Spleen (tissue), 11 donors: ENCODE measurements around the gene ADPRS. TPM values are rescaled to one million over a fixed set of nuclear protein-coding genes. Genes with fewer than 3 reads are reported as not detected.
A peak's percentile ranks its signal among the peaks of the same experiment; 100 is the strongest.

ENCODE experiments used
- DNase-seq: peaks from one replicate; pipeline ENCODE4 v3.0.0-alpha.2; 2020
- H3K27ac ChIP-seq, 8 donors: fragments of 200-600 bp; sonication (generic) in 7 of 8; 1 replicate in 4 of 8; 2 replicates in 4 of 8; pipeline versions ENCODE4 v1.5.0 to v1.8.0; 2016 to 2021; ENCODE audit warnings: inconsistent platforms in 4 of 8, mild to moderate bottlenecking in 4 of 8, moderate library complexity in 1 of 8
- H3K27me3 ChIP-seq, 7 donors: fragments of 200-600 bp; sonication (generic) in 6 of 7; replicated peaks in 1 of 7; 1 replicate in 4 of 7; 2 replicates in 3 of 7; pipeline versions ENCODE4 v1.5.0 to v1.8.0; 2016 to 2021; ENCODE audit warnings: inconsistent platforms in 3 of 7, mild to moderate bottlenecking in 1 of 7
- H3K36me3 ChIP-seq, 6 donors: fragments of 200-600 bp; sonication (generic) in 5 of 6; 1 replicate in 4 of 6; 2 replicates in 2 of 6; pipeline versions ENCODE4 v1.5.0 to v1.8.0; 2016 to 2021; ENCODE audit warnings: inconsistent platforms in 2 of 6
- H3K4me1 ChIP-seq, 6 donors: fragments of 200-600 bp; sonication (generic) in 5 of 6; 1 replicate in 3 of 6; 2 replicates in 3 of 6; pipeline versions ENCODE4 v1.5.0 to v1.8.0; 2016 to 2021; ENCODE audit warnings: inconsistent platforms in 3 of 6
- H3K4me3 ChIP-seq, 8 donors: fragments of 200-600 bp; sonication (generic) in 7 of 8; 1 replicate in 4 of 8; 2 replicates in 4 of 8; pipeline versions ENCODE4 v1.5.0 to v1.8.0; 2016 to 2021; ENCODE audit warnings: inconsistent platforms in 4 of 8, mild to moderate bottlenecking in 4 of 8, moderate library complexity in 2 of 8
- H3K9me3 ChIP-seq, 8 donors: fragments of 200-600 bp; sonication (generic) in 7 of 8; 1 replicate in 4 of 8; 2 replicates in 4 of 8; pipeline versions ENCODE4 v1.5.0 to v1.8.0; 2016 to 2021; ENCODE audit warnings: inconsistent platforms in 4 of 8
- POLR2A ChIP-seq, 3 donors: fragments of 450-650 bp; IDR thresholded peaks; one replicate each; pipeline ENCODE4 v1.5.1; 2017; ENCODE audit warnings: antibody characterized with exemption in 3 of 3, mild to moderate bottlenecking in 1 of 3
- POLR2AphosphoS5 ChIP-seq, 3 donors: sonication (generic); formaldehyde crosslinking; IDR thresholded peaks; one replicate each; pipeline ENCODE4 v1.5.1; 2017; ENCODE audit warnings: antibody characterized with exemption in 3 of 3
- WGBS, 5 donors: extraction: QIAGEN DNeasy Blood & Tissue Kit in 3 of 5; methylation state at CpG; one replicate each; pipeline versions ENCODE4 v1.1.5 to v1.1.7; 2013 to 2018; 5-methylcytosine and 5-hydroxymethylcytosine counted together
- intact Hi-C: fragments of 100-400 bp; cut with DNase I; formaldehyde crosslinking; loops from one replicate; pipeline ENCODE4 v1.15.0; 2023; ENCODE audit warnings: low total_unique reads
- polyA plus RNA-seq, 3 donors: library from polyadenylated mRNA; stranded (reverse); fragments of 200-250 nt; gene quantifications; one replicate each; pipeline ENCODE4 v1.2.1, GENCODE V29; 2013
- total RNA-seq, 7 donors: library from RNA; depleted of rRNA in 3 of 7; stranded (reverse); fragments of >200 nt in 3 of 7; fragmentation: NEBNext Ultra II Directional in 4 of 7; extraction: Animal tissue kit (Norgen Biotek cat#: 25700) in 4 of 7; gene quantifications; one replicate each; pipeline versions ENCODE4 v1.1.0 to v1.2.1, GENCODE V29; 2016 to 2021
- TF ChIP-seq, protein P1 (sequence below), 11 experiments: fragments of 200-600 bp in 7 of 11; fragments of 450-650 bp in 4 of 11; sonication (generic) in 4 of 11; IDR thresholded peaks in 8 of 11; conservative IDR thresholded peaks in 3 of 11; 1 replicate in 7 of 11; 2 replicates in 4 of 11; pipeline versions ENCODE4 v1.4.0 to v1.8.0; 2016 to 2021; ENCODE audit warnings: antibody characterized with exemption in 11 of 11, inconsistent platforms in 4 of 11, mild to moderate bottlenecking in 1 of 11
- donor health status: healthy with polysubstance abuse.
- donor health status: DM: no; HTN: no; CAD: no; lungs with moderate emphysema.
- donor health status: DM: no; HTN: no; CAD: no.
- donor health status: Bipolar disorder and iron deficiency.
- donor health status: healthy.
- donor health status: DM: no; HTN: no; CAD: no.
- donor health status: DM: yes; HTN: yes; CAD: no.

The ADPRS gene
- total and polyA plus RNA-seq, 10 donors, result 21.3 to 44.9 (median 26.2) TPM

DNA sequence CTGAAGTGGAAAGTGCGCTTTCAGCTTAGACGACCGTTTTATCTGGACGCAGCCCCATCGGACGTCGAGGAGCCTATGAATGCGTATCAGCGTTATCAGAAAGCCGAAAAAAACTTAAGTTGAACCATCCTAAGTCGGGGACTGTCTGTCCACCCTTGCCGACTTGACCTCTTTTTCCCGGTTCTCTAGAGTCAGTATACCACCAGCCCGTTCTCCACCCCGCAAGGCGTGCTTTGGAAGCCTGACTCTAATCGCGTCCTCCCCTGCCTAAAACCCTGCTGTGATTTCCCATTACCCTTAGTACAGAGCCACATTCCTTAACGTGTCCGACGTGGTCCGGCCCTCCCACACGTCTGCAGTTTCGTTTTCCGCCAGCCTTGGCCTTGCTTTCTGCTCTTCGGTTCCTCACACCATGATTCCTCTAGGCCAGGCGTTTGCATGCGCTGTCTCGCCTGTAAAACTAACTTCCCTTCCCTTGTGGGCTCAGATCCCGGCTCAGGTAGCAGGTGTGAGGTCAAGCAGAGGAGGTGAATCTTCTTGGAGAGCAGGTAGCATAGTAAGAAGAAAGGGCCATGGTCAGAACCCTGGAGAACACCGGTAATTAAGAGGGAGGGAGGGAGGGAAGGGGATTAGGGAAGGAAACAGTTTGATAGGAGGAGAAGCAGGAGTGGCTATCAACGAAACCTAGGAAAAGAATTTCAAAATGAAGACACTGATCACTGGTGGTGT lies 865 bp downstream of the ADPRS start:
- intact Hi-C loops, result no loop called here
- WGBS, 5 donors, result 3 to 6% (median 4%) methylated on average over 32 of the region's 32 CpGs
- H3K4me1 ChIP-seq, result peaks cover 29 to 68% (median 54%) of the 10 kb centered on the region in 6 donors
- peaks cover 5 to 43% (median 36%) of the 10 kb centered on the region in 6 donors for H3K36me3 ChIP-seq
- H3K9me3 ChIP-seq, result no peaks in the 10 kb centered on the region
- H3K4me3 ChIP-seq, result peak overlapping the region; percentile 81 to 100 (median 100)
- peaks cover 0 to 24% (median 7%) of the 10 kb centered on the region in 7 donors for H3K27me3 ChIP-seq
- no peak for TF ChIP-seq POLR2AphosphoS5 (IDR thresholded peaks at IDR 0.05)
- no peak for TF ChIP-seq POLR2A (IDR thresholded peaks at IDR 0.05)
- TF ChIP-seq, protein P1, sequence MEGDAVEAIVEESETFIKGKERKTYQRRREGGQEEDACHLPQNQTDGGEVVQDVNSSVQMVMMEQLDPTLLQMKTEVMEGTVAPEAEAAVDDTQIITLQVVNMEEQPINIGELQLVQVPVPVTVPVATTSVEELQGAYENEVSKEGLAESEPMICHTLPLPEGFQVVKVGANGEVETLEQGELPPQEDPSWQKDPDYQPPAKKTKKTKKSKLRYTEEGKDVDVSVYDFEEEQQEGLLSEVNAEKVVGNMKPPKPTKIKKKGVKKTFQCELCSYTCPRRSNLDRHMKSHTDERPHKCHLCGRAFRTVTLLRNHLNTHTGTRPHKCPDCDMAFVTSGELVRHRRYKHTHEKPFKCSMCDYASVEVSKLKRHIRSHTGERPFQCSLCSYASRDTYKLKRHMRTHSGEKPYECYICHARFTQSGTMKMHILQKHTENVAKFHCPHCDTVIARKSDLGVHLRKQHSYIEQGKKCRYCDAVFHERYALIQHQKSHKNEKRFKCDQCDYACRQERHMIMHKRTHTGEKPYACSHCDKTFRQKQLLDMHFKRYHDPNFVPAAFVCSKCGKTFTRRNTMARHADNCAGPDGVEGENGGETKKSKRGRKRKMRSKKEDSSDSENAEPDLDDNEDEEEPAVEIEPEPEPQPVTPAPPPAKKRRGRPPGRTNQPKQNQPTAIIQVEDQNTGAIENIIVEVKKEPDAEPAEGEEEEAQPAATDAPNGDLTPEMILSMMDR (IDR thresholded peaks at IDR 0.05 in 8 of 11, conservative IDR thresholded peaks at IDR 0.05 in 3 of 11), result no peak
- H3K27ac ChIP-seq, result peak overlapping the region; percentile 80 to 96 (median 96)
- DNase-seq, result peak; percentile 74

DNA sequence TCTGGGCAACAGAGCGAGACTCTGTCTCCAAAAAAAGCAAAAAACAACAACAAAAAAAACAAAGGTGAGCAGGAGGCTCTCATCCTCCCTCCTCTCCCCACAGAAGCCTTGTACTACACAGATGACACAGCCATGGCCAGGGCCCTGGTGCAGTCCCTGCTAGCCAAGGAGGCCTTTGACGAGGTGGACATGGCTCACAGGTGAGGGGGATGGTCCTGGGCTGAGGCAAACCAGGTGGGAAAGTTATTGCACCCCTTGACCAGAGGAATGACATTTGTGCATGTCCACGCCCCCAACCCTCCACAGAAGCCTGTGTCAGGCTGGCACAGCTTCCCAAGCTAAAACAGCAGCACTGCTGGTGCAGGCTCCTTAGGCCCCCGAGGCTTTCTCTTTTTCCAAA lies 2.4 kb downstream of the ADPRS start:
- H3K4me1 ChIP-seq, result peaks cover 36 to 81% (median 68%) of the 10 kb centered on the region in 6 donors
- 89 to 95% (median 91%) methylated on average over 4 of the region's 4 CpGs for WGBS, 5 donors
- no peak overlapping the region for H3K27ac ChIP-seq
- H3K27me3 ChIP-seq, result peaks cover 0 to 8% (median 0%) of the 10 kb centered on the region in 7 donors
- TF ChIP-seq POLR2A (IDR thresholded peaks at IDR 0.05), result no peak
- TF ChIP-seq POLR2AphosphoS5 (IDR thresholded peaks at IDR 0.05), result no peak
- TF ChIP-seq, protein P1 (IDR thresholded peaks at IDR 0.05 in 8 of 11, conservative IDR thresholded peaks at IDR 0.05 in 3 of 11), result no peak
- H3K36me3 ChIP-seq, result peaks cover 5 to 59% (median 45%) of the 10 kb centered on the region in 6 donors
- H3K9me3 ChIP-seq, result no peaks in the 10 kb centered on the region
- peak; percentile 61 for DNase-seq
- H3K4me3 ChIP-seq, result no peak overlapping the region
- intact Hi-C loops, result no loop called here

DNA sequence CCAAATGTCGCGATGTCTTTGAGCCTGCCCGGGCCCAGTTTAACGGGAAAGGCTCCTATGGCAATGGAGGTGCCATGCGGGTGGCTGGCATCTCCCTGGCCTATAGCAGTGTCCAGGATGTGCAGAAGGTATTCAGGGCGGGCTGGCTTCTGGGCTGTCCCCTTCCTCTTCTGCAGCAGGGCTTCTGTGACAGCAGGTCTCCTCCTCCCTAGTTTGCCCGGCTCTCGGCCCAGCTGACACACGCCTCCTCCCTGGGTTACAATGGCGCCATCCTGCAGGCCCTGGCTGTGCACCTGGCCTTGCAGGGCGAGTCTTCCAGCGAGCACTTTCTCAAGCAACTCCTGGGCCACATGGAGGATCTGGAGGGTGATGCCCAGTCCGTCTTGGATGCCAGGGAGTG lies 3.0 kb downstream of the ADPRS start:
- H3K4me1 ChIP-seq, result peaks cover 36 to 87% (median 72%) of the 10 kb centered on the region in 6 donors
- WGBS, 5 donors, result 88 to 98% (median 96%) methylated on average over 12 to 13 of the region's 13 CpGs
- no peak overlapping the region for H3K4me3 ChIP-seq
- no peak overlapping the region for H3K27ac ChIP-seq
- peaks cover 5 to 64% (median 46%) of the 10 kb centered on the region in 6 donors for H3K36me3 ChIP-seq
- H3K27me3 ChIP-seq, result peaks cover 0 to 2% (median 0%) of the 10 kb centered on the region in 7 donors
- peak; percentile 61 for DNase-seq
- TF ChIP-seq, protein P1 (IDR thresholded peaks at IDR 0.05 in 8 of 11, conservative IDR thresholded peaks at IDR 0.05 in 3 of 11), result no peak
- peak in 1 of 3 donors; percentile 29 for TF ChIP-seq POLR2AphosphoS5 (IDR thresholded peaks at IDR 0.05)
- no peaks in the 10 kb centered on the region for H3K9me3 ChIP-seq
- intact Hi-C loops, result no loop called here

DNA sequence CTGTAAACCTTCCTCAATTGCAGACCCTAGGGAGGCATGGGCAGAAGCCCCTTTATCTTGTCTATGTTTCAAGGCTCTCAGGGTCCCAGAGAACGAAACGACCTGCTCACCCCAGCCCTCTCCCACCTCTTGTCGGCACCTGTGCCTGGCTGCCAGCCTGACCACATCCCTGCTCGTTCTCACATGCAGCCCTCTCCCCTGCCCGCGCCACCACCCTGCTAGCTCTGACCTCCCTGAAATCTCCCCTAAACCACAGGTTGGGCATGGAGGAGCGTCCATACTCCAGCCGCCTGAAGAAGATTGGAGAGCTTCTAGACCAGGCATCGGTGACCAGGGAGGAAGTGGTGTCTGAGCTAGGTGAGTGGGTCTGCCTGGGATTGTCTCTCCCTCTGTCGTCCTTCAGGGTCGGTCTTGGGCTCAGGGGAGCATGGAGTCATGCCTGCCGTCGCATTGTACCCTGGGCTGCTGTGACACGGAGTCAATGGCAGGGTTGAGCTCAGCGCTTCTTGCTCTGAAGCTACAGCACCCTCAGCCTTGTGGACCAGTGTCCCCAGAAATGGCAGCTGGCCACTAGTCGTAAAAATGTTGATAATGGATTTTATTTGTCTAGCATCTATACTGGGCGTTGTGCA lies 3.6 kb downstream of the ADPRS start:
- Histone ChIP-seq H3K27me3 (no peaks in the 10 kb centered on the region), H3K9me3 (no peaks in the 10 kb centered on the region), H3K36me3 (peaks cover 5 to 69% (median 46%) of the 10 kb centered on the region in 6 donors), H3K4me1 (peaks cover 36 to 92% (median 74%) of the 10 kb centered on the region in 6 donors), H3K27ac (peak overlapping the region in 1 of 8 donors; percentile 70), H3K4me3 (no peak overlapping the region)
- intact Hi-C loops, result no loop called here
- TF ChIP-seq POLR2AphosphoS5 (IDR thresholded peaks at IDR 0.05), result no peak
- TF ChIP-seq, protein P1 (IDR thresholded peaks at IDR 0.05 in 8 of 11, conservative IDR thresholded peaks at IDR 0.05 in 3 of 11), result no peak
- TF ChIP-seq POLR2A (IDR thresholded peaks at IDR 0.05), result no peak
- WGBS, 5 donors, result 93 to 95% (median 94%) methylated on average over 17 of the region's 17 CpGs
- peak; percentile 67 for DNase-seq
